ENCODE results near the gene WDR77. TPM values are rescaled to one million over a fixed set of nuclear protein-coding genes. Genes with fewer than 3 reads are reported as not detected.

WDR77 gene
- total and polyA plus RNA-seq, 2 experiments from 2014 or later, result 37.3 to 55.3 TPM

DNA sequence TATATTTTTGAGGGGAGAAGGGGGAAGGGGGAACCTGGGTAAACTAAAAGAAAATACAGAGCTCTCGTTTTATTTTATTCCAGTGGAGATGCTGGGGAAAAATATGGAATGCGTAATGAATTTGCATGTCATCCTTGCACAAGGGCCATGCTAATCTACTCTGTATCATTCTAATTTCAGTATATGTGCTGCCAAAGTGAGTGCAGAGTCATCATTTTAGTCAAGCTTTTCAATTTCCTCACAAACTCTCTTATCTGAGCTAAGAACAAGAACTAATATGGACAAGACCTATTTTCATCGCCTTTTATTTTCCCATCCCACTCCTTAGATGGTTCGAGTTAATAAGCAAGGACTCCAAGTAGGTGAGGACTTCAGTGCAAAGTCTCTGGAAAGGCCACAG, 41.2 kb upstream of the WDR77 start:
- no peak overlapping the region for H2AFZ ChIP-seq
- no peaks in the 10 kb centered on the region for H3K9me2 ChIP-seq (replicated peaks; ENCODE audit: insufficient read depth)
- peaks cover 7% of the 10 kb centered on the region for H3K27me3 ChIP-seq
- no peaks in the 10 kb centered on the region for H3K9me3 ChIP-seq (ENCODE audit: low read depth)
- H3K4me1 ChIP-seq (ENCODE audit: insufficient read depth), result no peaks in the 10 kb centered on the region
- 89% methylated on average over 4 of the region's 4 CpGs for WGBS (ENCODE audit: low lambda C conversion rate, missing lambda C conversion rate)
- TF ChIP-seq EZH2 (IDR thresholded peaks at IDR 0.05; ENCODE audit: borderline replicate concordance), result no peak
- TF ChIP-seq, protein P1, sequence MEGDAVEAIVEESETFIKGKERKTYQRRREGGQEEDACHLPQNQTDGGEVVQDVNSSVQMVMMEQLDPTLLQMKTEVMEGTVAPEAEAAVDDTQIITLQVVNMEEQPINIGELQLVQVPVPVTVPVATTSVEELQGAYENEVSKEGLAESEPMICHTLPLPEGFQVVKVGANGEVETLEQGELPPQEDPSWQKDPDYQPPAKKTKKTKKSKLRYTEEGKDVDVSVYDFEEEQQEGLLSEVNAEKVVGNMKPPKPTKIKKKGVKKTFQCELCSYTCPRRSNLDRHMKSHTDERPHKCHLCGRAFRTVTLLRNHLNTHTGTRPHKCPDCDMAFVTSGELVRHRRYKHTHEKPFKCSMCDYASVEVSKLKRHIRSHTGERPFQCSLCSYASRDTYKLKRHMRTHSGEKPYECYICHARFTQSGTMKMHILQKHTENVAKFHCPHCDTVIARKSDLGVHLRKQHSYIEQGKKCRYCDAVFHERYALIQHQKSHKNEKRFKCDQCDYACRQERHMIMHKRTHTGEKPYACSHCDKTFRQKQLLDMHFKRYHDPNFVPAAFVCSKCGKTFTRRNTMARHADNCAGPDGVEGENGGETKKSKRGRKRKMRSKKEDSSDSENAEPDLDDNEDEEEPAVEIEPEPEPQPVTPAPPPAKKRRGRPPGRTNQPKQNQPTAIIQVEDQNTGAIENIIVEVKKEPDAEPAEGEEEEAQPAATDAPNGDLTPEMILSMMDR (IDR thresholded peaks at IDR 0.05; ENCODE audit: poor library complexity), result no peak
- no peak for TF ChIP-seq EZH2phosphoT487 (IDR thresholded peaks at IDR 0.05; ENCODE audit: low read depth, severe bottlenecking, unreplicated experiment)
- peak overlapping the region; percentile 66 for H3K27ac ChIP-seq
- no peaks in the 10 kb centered on the region for H3K36me3 ChIP-seq (replicated peaks; ENCODE audit: insufficient read depth, low read depth)
- no peak for DNase-seq (ENCODE audit: low spot score)
- no peak overlapping the region for H3K4me2 ChIP-seq
- H3K4me3 ChIP-seq, result no peak overlapping the region
- H3K79me2 ChIP-seq, result no peaks in the 10 kb centered on the region
- H4K20me1 ChIP-seq (ENCODE audit: insufficient read depth, poor library complexity, severe bottlenecking), result no peaks in the 10 kb centered on the region

DNA sequence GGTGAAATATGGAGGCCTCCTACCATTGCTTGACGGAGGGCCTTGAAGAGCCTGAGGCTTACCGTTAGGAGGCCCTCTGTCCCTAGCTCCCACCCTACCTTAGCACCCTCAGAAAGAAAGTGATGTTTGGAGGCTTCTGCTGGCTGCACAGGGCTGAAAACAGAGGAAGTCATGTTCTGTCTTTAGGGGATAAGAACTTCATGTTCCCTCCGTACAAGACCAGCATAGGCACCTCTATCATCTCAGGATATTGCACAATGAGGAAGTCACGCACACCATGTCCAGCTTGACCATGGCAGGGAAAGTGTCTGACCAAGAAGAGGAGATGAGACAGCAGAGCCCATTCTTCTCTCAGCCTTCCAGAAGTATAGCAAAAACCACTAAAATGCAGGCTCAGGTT, 40.5 kb upstream of the WDR77 start:
- TF ChIP-seq, protein P1 (IDR thresholded peaks at IDR 0.05; ENCODE audit: poor library complexity), result no peak
- TF ChIP-seq EZH2phosphoT487 (IDR thresholded peaks at IDR 0.05; ENCODE audit: low read depth, severe bottlenecking, unreplicated experiment) (no peak), EZH2 (IDR thresholded peaks at IDR 0.05; ENCODE audit: borderline replicate concordance) (no peak)
- Histone ChIP-seq H4K20me1 (ENCODE audit: insufficient read depth, poor library complexity, severe bottlenecking) (no peaks in the 10 kb centered on the region), H3K27ac (peak overlapping the region; percentile 66), H3K9me2 (replicated peaks; ENCODE audit: insufficient read depth) (no peaks in the 10 kb centered on the region), H3K79me2 (no peaks in the 10 kb centered on the region), H3K36me3 (replicated peaks; ENCODE audit: insufficient read depth, low read depth) (no peaks in the 10 kb centered on the region), H3K27me3 (peaks cover 7% of the 10 kb centered on the region), H2AFZ (no peak overlapping the region), H3K4me3 (no peak overlapping the region), H3K4me2 (no peak overlapping the region), H3K9me3 (ENCODE audit: low read depth) (no peaks in the 10 kb centered on the region), H3K4me1 (ENCODE audit: insufficient read depth) (no peaks in the 10 kb centered on the region)
- 89% methylated on average over 4 of the region's 4 CpGs for WGBS (ENCODE audit: low lambda C conversion rate, missing lambda C conversion rate)
- DNase-seq (ENCODE audit: low spot score), result no peak

DNA sequence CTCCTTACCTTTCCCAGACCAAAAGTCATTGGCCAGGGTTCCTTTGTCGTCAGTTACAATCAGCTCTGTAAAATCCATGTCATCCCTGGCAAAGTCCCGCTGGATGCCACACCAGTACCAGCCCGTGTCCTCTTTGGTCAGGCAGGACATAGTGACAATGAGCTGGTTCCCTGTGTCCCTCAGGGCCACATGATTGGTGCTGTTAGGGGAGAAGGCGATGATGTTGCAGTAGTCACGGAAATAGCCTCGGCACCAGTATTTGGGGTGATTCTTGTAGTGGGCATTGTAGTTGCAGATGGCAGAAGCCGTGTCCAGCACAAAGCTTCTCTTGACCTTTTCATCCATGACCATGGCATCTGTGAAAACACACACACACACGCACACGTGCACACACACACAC, 39.6 kb upstream of the WDR77 start:
- 97% methylated on average over 9 of the region's 9 CpGs for WGBS (ENCODE audit: low lambda C conversion rate, missing lambda C conversion rate)
- TF ChIP-seq EZH2 (IDR thresholded peaks at IDR 0.05; ENCODE audit: borderline replicate concordance) (no peak), EZH2phosphoT487 (IDR thresholded peaks at IDR 0.05; ENCODE audit: low read depth, severe bottlenecking, unreplicated experiment) (no peak)
- TF ChIP-seq, protein P1 (IDR thresholded peaks at IDR 0.05; ENCODE audit: poor library complexity), result no peak
- no peaks in the 10 kb centered on the region for H3K79me2 ChIP-seq
- H4K20me1 ChIP-seq (ENCODE audit: insufficient read depth, poor library complexity, severe bottlenecking), result no peaks in the 10 kb centered on the region
- H3K27me3 ChIP-seq, result no peaks in the 10 kb centered on the region
- DNase-seq (ENCODE audit: low spot score), result no peak
- no peaks in the 10 kb centered on the region for H3K4me1 ChIP-seq (ENCODE audit: insufficient read depth)
- H3K36me3 ChIP-seq (replicated peaks; ENCODE audit: insufficient read depth, low read depth), result no peaks in the 10 kb centered on the region
- no peaks in the 10 kb centered on the region for H3K9me3 ChIP-seq (ENCODE audit: low read depth)
- no peak overlapping the region for H3K4me3 ChIP-seq
- H3K27ac ChIP-seq, result no peak overlapping the region
- H3K9me2 ChIP-seq (replicated peaks; ENCODE audit: insufficient read depth), result no peaks in the 10 kb centered on the region
- no peak overlapping the region for H2AFZ ChIP-seq
- no peak overlapping the region for H3K4me2 ChIP-seq

DNA sequence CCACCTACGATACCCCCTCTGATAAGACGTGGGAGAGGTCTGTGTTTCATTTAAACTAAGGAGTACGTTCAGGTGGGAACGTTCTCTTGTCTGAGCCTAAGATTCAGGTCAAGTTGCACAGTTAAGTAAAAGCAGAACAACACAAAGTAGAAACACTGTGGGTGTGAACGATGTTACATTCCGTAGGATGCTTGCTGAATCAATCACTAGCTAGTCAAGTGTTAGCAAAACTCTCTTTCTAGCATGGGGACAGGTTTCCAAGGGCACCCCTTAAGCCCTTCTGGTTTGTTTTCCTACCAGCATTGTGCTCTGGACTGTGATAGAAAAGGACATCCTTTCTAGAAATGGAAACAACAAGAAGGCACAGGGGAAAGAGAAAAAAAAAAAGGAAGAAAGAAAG, 38.1 kb upstream of the WDR77 start:
- WGBS (ENCODE audit: low lambda C conversion rate, missing lambda C conversion rate), result 89% methylated on average over 6 of the region's 6 CpGs

More for the DNA sequence above, 38.1 kb upstream of the WDR77 start:
- no peaks in the 10 kb centered on the region for H3K9me3 ChIP-seq (ENCODE audit: low read depth)
- no peak overlapping the region for H3K4me2 ChIP-seq
- no peaks in the 10 kb centered on the region for H3K4me1 ChIP-seq (ENCODE audit: insufficient read depth)
- no peak overlapping the region for H3K4me3 ChIP-seq
- H3K79me2 ChIP-seq, result no peaks in the 10 kb centered on the region
- no peak for DNase-seq (ENCODE audit: low spot score)
- no peaks in the 10 kb centered on the region for H4K20me1 ChIP-seq (ENCODE audit: insufficient read depth, poor library complexity, severe bottlenecking)
- TF ChIP-seq, protein P1 (IDR thresholded peaks at IDR 0.05; ENCODE audit: poor library complexity), result no peak
- TF ChIP-seq EZH2phosphoT487 (IDR thresholded peaks at IDR 0.05; ENCODE audit: low read depth, severe bottlenecking, unreplicated experiment), result no peak
- no peak for TF ChIP-seq EZH2 (IDR thresholded peaks at IDR 0.05; ENCODE audit: borderline replicate concordance)
- no peaks in the 10 kb centered on the region for H3K9me2 ChIP-seq (replicated peaks; ENCODE audit: insufficient read depth)
- H3K36me3 ChIP-seq (replicated peaks; ENCODE audit: insufficient read depth, low read depth), result no peaks in the 10 kb centered on the region
- H3K27me3 ChIP-seq, result no peaks in the 10 kb centered on the region
- no peak overlapping the region for H3K27ac ChIP-seq
- H2AFZ ChIP-seq, result no peak overlapping the region
